NCI-H2227 (cell line): Measurements from ENCODE around the gene ANKFN1.
A peak's percentile ranks its signal among the peaks of the same experiment; 100 is the strongest.

Experiments
- DNase-seq: peaks from one replicate; lab custom pipeline; 2025; ENCODE audit not compliant: unreplicated experiment; lab: John Stamatoyannopoulos, UW

Gene ANKFN1

GRCh38 chr17:56176091-56176490, 22.8 kb downstream of the ANKFN1 start:
- no peak for DNase-seq

- DNase-seq: no peak
Observed at GRCh38 chr17:56177361-56177760, 24.1 kb downstream of the ANKFN1 start.

- DNase-seq: no peak
Observed at GRCh38 chr17:56178203-56178602, 24.9 kb downstream of the ANKFN1 start.

GRCh38 chr17:56182081-56182480, 28.8 kb downstream of the ANKFN1 start:
- no peak for DNase-seq

- DNase-seq: no peak
Observed at GRCh38 chr17:56184650-56185049, 31.4 kb downstream of the ANKFN1 start.

- DNase-seq: no peak
Observed at GRCh38 chr17:56185491-56186221, 32.4 kb downstream of the ANKFN1 start.

- DNase-seq: no peak
Observed at GRCh38 chr17:56186222-56186786, 33.0 kb downstream of the ANKFN1 start.

GRCh38 chr17:56203430-56203829, 50.2 kb downstream of the ANKFN1 start:
- DNase-seq: peak; percentile 47

GRCh38 chr17:56206351-56206750, 53.1 kb downstream of the ANKFN1 start:
- no peak for DNase-seq

- no peak for DNase-seq
Observed at GRCh38 chr17:56213031-56213430, 59.8 kb downstream of the ANKFN1 start.

GRCh38 chr17:56217921-56218320, 64.6 kb downstream of the ANKFN1 start:
- no peak for DNase-seq

GRCh38 chr17:56222255-56222654, 69.0 kb downstream of the ANKFN1 start:
- DNase-seq: no peak

GRCh38 chr17:56230660-56231059, 77.4 kb downstream of the ANKFN1 start:
- DNase-seq: no peak

- DNase-seq: no peak
Observed at GRCh38 chr17:56231252-56231651, 78.0 kb downstream of the ANKFN1 start.

GRCh38 chr17:56231693-56232092, 78.4 kb downstream of the ANKFN1 start:
- DNase-seq: no peak

GRCh38 chr17:56244268-56244890, 91.1 kb downstream of the ANKFN1 start:
- no peak for DNase-seq

- DNase-seq: no peak
Observed at GRCh38 chr17:56247816-56248215, 94.5 kb downstream of the ANKFN1 start.

- DNase-seq: no peak
Observed at GRCh38 chr17:56257075-56257474, 103.8 kb downstream of the ANKFN1 start.

- no peak for DNase-seq
Observed at GRCh38 chr17:56260376-56261002, 107.2 kb downstream of the ANKFN1 start.

GRCh38 chr17:56262803-56263202, 109.5 kb downstream of the ANKFN1 start:
- no peak for DNase-seq

- DNase-seq: no peak
Observed at GRCh38 chr17:56269556-56270389, 116.5 kb downstream of the ANKFN1 start.
